Fibroblast of peridontal ligament (primary cell): ENCODE measurements around the gene FOXP1.
A peak's percentile ranks its signal among the peaks of the same experiment; 100 is the strongest.

Experiments
- DNase-seq: peaks from one replicate; pipeline ENCODE4 v3.0.0-alpha.2; 2010; ENCODE audit errors: extremely low read depth

Gene FOXP1

GRCh38 chr3:71149959-71150954 is 433.3 kb downstream of the FOXP1 start:
- no peak for DNase-seq

DNA sequence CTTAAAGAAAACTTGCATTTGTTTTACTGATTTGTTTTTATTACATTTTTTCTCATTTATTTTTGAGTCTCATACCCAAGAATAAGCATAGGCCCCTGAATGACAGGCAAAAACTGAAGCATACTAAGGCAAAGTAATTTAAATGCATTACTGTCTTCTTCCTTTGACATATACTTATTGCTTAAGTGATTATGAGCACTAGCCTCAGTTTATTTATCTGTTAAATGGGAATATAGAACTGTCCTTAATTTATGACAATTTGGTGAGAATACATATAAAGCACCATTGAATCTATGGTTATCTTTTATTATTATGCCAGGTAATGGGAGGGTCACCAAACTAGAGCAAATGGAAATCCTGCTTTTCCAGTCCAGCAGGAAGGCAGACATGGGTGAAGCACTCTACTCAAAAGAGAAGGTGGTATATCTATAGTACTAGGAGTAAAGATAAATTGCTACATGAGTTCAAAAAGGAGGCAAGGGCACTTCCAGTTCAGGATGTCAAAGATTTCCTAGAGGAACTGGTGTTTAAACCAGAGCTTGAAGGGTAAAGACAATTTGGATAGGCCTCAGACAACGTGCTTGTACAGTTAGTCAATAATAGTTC is 435.0 kb downstream of the FOXP1 start:
- no peak for DNase-seq

DNA sequence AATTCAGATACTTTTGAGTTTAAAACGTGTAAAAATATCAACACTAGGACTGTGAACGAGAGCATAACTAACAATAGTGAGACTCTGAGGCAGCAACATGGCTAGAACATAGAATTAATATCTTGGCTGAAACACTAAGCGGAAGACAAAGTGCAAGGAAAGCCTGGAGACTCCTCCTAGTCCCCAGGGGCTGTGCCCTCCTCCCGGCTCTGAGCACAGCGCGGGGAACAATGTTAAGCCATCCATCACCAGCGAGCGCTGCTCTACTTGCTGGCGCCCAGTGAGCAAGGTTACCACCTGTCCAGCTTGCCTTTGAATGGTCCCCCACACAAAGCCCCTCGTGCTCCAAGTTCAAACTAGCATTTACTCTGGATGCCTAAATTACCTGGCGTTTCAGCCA is 436.9 kb downstream of the FOXP1 start:
- DNase-seq, result no peak

DNA sequence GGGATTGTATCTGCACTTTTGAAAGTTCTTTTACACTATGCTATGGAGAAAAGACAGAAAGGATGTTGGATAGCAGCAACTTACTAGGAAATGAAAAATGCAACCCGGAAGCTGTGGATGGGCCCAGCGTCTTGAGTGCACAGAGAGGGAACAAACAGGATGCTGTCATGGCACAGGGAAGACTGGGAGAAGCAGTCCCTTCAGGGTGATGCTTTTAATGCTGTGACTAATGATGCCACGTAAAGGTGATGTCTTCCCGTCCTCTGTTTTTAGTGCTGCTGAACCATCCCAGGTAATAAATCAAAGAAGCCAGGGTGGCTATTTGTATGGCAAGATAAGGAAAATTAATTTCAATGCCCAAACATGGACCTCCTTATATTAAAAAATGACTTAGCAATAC is 437.6 kb downstream of the FOXP1 start:
- no peak for DNase-seq

GRCh38 chr3:71144525-71145253 is 438.8 kb downstream of the FOXP1 start:
- DNase-seq, result no peak

DNA sequence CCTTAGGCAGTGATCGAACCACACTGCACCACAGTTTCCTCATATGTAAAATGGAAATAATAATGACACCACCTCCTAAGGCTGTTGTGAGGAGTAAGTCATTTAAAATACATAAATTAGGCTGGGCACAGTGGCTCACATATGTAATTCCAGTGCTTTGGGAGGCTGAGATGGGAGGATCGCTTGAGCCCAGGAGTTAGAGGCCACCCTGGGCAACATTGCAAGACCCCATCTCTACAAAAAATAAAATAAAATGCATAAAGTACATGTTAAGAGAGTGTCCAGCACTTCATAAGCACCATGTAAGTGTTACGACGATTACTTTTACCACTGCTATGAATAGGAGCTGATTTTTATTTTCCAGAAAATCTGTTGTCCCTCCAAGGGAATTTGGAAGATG is 440.0 kb downstream of the FOXP1 start:
- no peak for DNase-seq

DNA sequence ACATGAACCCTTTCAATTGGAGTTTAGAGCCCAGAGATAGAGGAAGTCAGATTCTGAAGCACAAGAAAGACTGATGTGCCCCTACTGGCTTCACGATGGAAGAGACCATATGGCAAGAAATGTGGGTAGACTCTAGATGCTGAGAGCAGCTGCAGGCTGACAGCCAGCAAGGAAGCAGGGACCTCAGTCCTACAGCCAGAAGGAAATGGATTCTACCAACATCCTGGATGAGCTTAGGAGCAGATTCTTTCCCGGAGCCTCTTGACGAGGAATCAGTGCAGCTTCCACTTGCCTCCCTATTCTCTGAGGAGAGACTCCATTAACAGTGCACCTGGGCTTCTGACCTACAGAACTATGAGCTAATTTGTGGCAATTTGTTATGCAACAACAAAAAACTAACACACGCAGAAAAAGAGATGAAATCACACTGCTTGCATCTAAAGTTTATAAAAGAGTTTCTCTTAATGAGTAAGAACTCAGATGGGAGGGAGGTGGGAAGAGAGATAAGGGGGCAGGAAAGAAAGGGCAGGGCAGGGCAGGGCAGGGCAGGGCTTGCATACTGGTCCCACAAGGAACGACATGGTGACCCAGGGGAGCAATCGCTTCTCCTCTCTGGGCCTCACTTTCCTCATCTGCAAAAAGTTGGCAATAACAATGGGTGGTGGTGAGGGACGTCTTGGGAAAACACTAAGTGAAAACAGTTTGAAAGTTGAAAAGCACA is 440.9 kb downstream of the FOXP1 start:
- no peak for DNase-seq

DNA sequence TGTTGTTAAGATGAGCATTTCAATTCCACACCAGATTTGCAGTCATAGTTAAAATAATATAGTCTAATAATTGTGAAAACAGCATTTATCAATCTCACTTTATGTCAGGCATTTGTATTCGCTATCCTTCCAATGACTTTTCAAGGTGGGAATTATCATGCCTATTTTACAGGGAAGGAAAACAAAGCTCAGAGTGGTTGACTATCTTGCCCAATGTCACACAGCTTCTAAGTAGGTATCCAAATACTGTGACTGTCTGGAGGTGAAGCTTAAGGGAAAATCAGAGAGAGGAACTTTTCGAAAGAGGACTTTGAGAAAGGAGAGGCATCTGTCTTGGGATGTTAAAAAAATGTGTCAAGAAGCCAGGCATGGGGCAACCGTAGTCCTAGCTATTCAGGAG is 443.1 kb downstream of the FOXP1 start:
- no peak for DNase-seq

GRCh38 chr3:71139496-71139895 is 444.0 kb downstream of the FOXP1 start:
- no peak for DNase-seq

DNA sequence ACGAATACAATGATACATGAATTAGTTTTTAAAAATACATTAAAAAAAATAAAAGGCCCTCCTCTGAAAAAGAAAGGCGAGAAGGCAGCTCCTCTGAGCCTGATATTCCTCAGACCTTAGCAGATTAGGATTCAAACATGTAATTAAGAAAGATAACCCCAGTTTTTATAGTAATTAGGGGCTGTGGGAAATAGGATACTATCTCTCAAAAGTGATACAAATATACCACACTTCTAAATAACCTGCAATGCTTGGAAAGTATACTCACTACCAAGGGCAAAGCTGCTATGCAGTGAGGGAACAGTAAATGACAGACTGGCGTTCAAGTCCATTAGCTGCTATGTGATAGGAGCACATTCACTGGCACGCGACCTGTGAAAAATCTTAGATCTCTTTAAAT is 445.1 kb downstream of the FOXP1 start:
- DNase-seq, result no peak

DNA sequence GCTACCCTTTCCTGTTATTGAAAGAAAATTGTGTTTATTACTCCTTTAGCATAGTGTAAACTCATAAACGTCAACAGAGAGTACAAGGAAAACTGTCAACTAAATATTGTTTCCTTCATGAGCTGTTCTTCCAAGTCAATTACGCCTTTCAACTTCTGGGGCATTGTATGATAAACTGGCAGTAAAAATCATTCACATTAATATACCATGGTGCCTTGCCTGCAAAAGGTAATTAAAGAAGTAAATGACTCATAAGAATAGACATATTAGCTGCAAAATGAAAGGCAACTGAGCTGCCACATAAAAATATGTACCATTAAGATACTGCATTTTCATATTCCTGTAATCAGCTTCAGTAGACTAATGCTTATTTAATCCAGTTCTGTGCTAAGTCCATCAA is 447.3 kb downstream of the FOXP1 start:
- no peak for DNase-seq

DNA sequence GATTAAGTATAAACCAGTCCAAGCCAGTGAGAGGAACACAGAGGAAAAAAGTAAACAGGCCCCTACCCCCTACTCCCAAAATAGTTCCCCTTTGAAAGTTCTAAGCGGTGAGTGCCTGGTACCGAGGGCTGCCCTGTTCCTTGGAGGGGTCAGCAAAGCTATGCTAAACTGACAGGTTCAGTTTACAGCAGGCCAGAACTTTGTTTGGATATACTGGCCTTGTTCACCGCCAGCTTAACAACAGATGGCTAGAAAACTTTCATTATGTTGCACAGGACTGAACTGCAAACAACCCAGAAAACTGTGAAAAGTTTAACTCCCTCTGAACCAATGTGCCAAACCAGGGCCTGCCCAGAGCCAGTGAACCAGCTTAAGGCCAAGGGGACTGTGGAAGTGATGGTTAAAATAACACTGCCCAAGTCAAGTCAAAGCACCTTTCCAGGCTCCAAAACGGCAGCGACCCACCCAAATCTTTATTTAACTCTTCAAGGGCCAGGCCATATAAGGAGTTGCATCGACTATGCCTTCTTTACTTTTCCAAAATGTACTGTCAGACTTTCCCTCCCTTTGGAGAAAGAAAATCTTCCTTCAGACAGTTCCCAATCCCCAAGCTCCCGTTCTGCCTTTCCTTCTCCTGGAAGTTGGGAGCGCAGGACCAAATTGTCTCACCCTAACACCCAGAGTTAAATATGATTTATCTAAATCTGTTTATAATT is 448.0 kb downstream of the FOXP1 start:
- peak; percentile 45 for DNase-seq

DNA sequence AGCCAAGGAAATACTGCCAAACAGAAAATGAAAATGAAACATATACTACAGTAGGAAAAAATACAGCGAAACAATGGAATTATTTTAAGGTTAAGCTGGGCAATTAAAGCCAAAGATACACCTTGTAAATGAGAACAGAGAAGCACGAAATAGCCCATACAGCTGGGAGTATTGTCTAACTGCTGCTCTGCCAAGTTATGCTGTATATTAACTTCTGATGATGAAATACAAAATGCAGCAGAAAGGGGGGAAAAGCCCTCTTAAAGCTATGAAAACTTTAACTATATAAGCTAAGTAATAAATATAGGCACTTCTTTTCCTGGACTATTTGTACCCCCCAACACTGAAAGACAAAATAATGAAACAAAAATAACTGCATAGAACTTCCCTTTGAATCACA is 449.0 kb downstream of the FOXP1 start:
- DNase-seq, result no peak

GRCh38 chr3:71133865-71134264 is 449.7 kb downstream of the FOXP1 start:
- DNase-seq, result no peak

DNA sequence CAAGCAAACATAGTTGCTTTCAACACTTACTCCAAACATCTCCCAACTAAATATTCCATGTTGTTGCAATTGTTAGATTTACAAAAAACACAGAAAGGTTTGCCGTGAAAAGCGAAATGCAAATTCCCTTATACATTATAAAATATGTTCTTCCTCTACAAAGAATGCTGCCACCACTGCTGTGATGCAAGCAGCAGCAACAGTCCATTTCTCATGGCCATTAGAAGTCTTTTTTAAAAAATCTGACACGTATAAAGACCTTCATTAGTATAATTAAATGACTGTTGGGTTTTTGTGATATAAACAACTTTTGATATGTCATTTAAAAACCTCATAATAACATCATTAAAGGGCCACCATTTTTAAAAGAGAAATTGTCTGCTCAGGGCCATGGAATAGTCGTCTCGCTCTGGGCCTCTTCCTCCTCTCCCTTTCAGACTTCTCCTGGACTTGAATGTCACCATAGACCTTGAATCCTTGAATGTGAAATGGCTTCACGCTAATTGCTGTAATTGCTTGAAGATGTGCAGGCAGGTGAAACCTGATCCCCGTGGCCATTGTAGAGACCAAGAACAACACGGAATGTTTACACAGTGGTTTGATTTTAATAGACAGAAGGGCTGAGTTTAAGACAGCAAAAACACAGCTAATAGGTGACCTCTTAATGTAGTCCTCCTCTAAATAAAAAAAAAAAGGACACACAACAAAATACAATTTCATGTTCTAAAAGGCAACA is 450.4 kb downstream of the FOXP1 start:
- no peak for DNase-seq

- DNase-seq, result peak; percentile 43
Measured at GRCh38 chr3:71131375-71132314, 451.9 kb downstream of the FOXP1 start.

DNA sequence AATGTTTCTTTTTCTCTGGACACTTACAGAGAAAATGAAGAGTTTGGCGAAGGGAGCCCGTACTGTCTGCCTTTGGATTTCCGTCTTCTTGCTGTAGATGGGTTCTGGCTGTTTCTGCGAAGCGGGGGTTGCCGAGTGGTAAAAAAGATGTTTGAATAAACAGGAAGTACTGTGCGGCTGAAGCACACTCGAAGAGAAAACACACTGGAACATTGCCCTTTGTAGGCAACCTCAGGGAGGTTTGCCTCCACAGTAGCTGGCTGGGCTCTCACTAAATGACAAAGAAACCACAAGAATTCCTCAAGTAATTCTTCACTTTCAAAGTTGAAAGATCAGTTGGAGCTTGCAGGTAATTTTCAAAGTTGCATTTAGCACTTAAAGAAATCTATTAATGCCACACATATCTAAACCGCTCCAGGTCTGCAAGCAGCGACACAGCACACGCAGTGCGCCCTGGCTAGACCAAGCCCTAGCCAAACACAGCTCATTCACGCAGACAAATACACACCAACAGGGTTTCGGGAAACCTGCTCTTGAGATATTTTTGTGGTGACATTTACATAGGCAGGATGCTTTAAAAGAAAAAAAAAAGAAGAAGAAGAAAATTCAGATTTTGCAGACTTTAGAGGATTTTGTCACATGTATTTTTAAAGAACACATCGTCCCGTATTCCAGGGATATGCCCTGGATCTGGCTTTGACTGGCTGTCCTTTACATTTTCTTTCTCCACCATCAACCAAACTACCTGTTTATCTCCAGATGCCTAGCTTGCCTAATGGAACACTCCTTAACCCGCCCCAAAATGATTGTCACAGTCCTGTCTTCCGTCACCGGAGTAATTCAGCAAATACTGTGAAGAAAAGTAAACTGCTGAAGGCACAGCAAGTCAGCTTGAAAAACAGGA is 452.8 kb downstream of the FOXP1 start:
- peak; percentile 92 for DNase-seq
